ENCODE data around the gene CCDC69. TPM values are rescaled to one million over a fixed set of nuclear protein-coding genes. Genes with fewer than 3 reads are reported as not detected.

CCDC69 gene
- total and polyA plus RNA-seq, 4 donors: 15.4 to 73.6 (median 61.9) TPM

DNA sequence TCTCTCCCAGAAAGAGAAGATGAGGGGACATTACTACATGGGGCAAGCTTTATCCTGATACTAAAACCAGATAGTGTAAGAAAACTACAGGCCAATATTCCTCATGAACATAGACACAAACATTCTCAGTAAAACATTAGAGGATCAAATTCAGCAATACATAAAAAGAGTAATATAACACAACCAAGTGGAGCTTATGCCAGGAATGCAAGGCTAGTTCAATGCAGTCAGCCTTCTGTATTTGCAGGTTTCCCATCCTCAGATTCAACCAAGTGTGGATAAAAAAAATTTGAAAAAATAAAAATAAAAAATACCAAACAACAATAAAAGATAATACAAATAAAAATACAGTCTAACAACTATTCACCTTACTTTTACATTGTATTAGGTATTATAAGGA is 31.3 kb downstream of the CCDC69 start:
- DNase-seq: no peak
- H3K27me3 ChIP-seq (ENCODE audit: control insufficient read depth in 3 of 3, insufficient read depth in 3 of 3, low read length in 2 of 3): no peaks in the 10 kb centered on the region
- TF ChIP-seq, protein P1, sequence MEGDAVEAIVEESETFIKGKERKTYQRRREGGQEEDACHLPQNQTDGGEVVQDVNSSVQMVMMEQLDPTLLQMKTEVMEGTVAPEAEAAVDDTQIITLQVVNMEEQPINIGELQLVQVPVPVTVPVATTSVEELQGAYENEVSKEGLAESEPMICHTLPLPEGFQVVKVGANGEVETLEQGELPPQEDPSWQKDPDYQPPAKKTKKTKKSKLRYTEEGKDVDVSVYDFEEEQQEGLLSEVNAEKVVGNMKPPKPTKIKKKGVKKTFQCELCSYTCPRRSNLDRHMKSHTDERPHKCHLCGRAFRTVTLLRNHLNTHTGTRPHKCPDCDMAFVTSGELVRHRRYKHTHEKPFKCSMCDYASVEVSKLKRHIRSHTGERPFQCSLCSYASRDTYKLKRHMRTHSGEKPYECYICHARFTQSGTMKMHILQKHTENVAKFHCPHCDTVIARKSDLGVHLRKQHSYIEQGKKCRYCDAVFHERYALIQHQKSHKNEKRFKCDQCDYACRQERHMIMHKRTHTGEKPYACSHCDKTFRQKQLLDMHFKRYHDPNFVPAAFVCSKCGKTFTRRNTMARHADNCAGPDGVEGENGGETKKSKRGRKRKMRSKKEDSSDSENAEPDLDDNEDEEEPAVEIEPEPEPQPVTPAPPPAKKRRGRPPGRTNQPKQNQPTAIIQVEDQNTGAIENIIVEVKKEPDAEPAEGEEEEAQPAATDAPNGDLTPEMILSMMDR (IDR thresholded peaks at IDR 0.05; ENCODE audit: control extremely low read depth, extremely low read depth): no peak
- H3K36me3 ChIP-seq (ENCODE audit: control insufficient read depth in 4 of 4, insufficient read depth in 4 of 4, low read length in 4 of 4): peaks cover 0 to 3% (median 0%) of the 10 kb centered on the region in 4 donors
- H3K27ac ChIP-seq (ENCODE audit: low read depth in 1 of 2, low read length in 1 of 2): no peak overlapping the region
- ATAC-seq (ENCODE audit: insufficient read depth, low FRiP score): no peak
- H3K9ac ChIP-seq (ENCODE audit: insufficient read depth in 1 of 2, low read length in 2 of 2): no peak overlapping the region
- H3K9me3 ChIP-seq (ENCODE audit: control insufficient read depth in 4 of 4, insufficient read depth in 3 of 4, low read length in 3 of 4): no peaks in the 10 kb centered on the region
- H3K4me3 ChIP-seq: no peak overlapping the region
- H3K4me1 ChIP-seq (ENCODE audit: control insufficient read depth in 5 of 5, insufficient read depth in 5 of 5, low read length in 5 of 5): peaks cover 0 to 1% (median 0%) of the 10 kb centered on the region in 5 donors

DNA sequence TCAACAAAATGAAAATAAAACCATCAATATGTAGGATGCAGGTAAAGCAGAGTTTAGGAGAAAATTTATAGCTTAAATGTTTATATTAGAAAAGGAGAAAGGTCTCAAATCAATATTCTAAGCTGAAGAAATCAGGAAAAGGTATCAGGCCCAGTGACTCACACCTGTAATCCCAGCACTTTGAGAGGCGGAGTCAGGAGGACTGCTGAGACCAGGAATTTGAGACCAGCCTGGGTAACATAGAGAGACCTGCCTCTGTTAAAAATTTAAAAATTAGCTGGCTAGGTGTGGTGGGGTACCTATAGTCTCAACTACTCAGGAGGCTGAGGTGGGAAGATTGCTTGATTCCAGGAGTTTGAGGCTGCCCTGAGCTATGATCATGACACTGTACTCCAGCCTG is 32.2 kb downstream of the CCDC69 start:
- no peaks in the 10 kb centered on the region for H3K4me1 ChIP-seq (ENCODE audit: control insufficient read depth in 5 of 5, insufficient read depth in 5 of 5, low read length in 5 of 5)
- no peak overlapping the region for H3K4me3 ChIP-seq
- DNase-seq (no peak), ATAC-seq (ENCODE audit: insufficient read depth, low FRiP score) (no peak)
- H3K9ac ChIP-seq (ENCODE audit: insufficient read depth in 1 of 2, low read length in 2 of 2): no peak overlapping the region
- no peaks in the 10 kb centered on the region for H3K27me3 ChIP-seq (ENCODE audit: control insufficient read depth in 3 of 3, insufficient read depth in 3 of 3, low read length in 2 of 3)
- H3K27ac ChIP-seq (ENCODE audit: low read depth in 1 of 2, low read length in 1 of 2): no peak overlapping the region
- peaks cover 0 to 7% (median 0%) of the 10 kb centered on the region in 4 donors for H3K36me3 ChIP-seq (ENCODE audit: control insufficient read depth in 4 of 4, insufficient read depth in 4 of 4, low read length in 4 of 4)
- 99 to 100% methylated on average over 1 of the region's 1 CpG for WGBS, 2 donors
- no peaks in the 10 kb centered on the region for H3K9me3 ChIP-seq (ENCODE audit: control insufficient read depth in 4 of 4, insufficient read depth in 3 of 4, low read length in 3 of 4)
- TF ChIP-seq, protein P1 (IDR thresholded peaks at IDR 0.05; ENCODE audit: control extremely low read depth, extremely low read depth): no peak

DNA sequence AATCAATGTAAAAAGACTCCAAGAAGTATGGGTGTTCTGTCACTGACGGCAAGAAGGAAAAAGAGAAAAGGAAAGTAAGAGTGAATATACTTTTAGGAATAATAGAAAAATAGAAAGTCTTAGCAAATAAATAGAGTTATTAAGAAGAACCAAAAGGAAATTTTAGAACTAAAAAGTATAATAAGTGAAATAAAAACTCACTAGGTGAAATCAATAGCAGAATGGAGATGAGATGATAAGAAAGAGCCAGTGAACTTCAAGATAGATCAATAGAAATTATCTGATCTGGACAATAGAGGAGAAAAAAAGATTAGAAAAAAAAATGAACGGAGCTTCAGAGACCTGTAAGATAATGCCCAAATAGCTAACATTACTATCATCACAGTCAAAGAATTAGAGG is 34.7 kb downstream of the CCDC69 start:
- TF ChIP-seq, protein P1 (IDR thresholded peaks at IDR 0.05; ENCODE audit: control extremely low read depth, extremely low read depth): no peak
- Histone ChIP-seq H3K36me3 (ENCODE audit: control insufficient read depth in 4 of 4, insufficient read depth in 4 of 4, low read length in 4 of 4) (peaks cover 0 to 12% (median 5%) of the 10 kb centered on the region in 4 donors), H3K9me3 (ENCODE audit: control insufficient read depth in 4 of 4, insufficient read depth in 3 of 4, low read length in 3 of 4) (no peaks in the 10 kb centered on the region), H3K27ac (ENCODE audit: low read depth in 1 of 2, low read length in 1 of 2) (no peak overlapping the region), H3K9ac (ENCODE audit: insufficient read depth in 1 of 2, low read length in 2 of 2) (no peak overlapping the region), H3K4me3 (no peak overlapping the region), H3K27me3 (ENCODE audit: control insufficient read depth in 3 of 3, insufficient read depth in 3 of 3, low read length in 2 of 3) (no peaks in the 10 kb centered on the region), H3K4me1 (ENCODE audit: control insufficient read depth in 5 of 5, insufficient read depth in 5 of 5, low read length in 5 of 5) (peaks cover 0 to 2% (median 0%) of the 10 kb centered on the region in 5 donors)
- DNase-seq (no peak), ATAC-seq (ENCODE audit: insufficient read depth, low FRiP score) (no peak)
- WGBS, 2 donors: 93 to 95% methylated on average over 2 of the region's 2 CpGs

DNA sequence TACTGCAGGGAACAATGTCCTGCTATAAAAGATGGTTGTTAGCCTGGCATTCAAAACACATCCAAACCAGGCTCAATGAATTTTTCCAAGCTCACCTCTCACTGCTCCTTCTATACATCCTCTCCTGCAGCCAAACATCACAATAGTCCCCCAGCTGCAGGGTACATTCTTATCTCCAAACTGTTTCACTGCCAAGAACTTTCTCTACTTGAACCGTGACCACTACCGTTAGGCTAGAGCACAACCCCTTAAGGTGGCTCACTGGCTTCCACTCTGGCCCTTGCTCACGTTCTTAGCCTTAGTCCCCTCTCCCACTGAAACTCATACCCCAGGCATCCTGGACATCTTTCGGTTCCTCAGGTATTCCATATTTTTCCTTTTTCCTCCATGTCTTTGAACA is 37.4 kb downstream of the CCDC69 start:
- Histone ChIP-seq H3K4me1 (ENCODE audit: control insufficient read depth in 5 of 5, insufficient read depth in 5 of 5, low read length in 5 of 5) (peaks cover 0 to 6% (median 0%) of the 10 kb centered on the region in 5 donors), H3K9ac (ENCODE audit: insufficient read depth in 1 of 2, low read length in 2 of 2) (no peak overlapping the region), H3K4me3 (no peak overlapping the region), H3K9me3 (ENCODE audit: control insufficient read depth in 4 of 4, insufficient read depth in 3 of 4, low read length in 3 of 4) (no peaks in the 10 kb centered on the region), H3K27me3 (ENCODE audit: control insufficient read depth in 3 of 3, insufficient read depth in 3 of 3, low read length in 2 of 3) (no peaks in the 10 kb centered on the region), H3K27ac (ENCODE audit: low read depth in 1 of 2, low read length in 1 of 2) (no peak overlapping the region), H3K36me3 (ENCODE audit: control insufficient read depth in 4 of 4, insufficient read depth in 4 of 4, low read length in 4 of 4) (peaks cover 0 to 27% (median 5%) of the 10 kb centered on the region in 4 donors)
- TF ChIP-seq, protein P1 (IDR thresholded peaks at IDR 0.05; ENCODE audit: control extremely low read depth, extremely low read depth): no peak
- no peak for DNase-seq
- ATAC-seq (ENCODE audit: insufficient read depth, low FRiP score): no peak
- WGBS, 2 donors: 87 to 93% methylated on average over 4 of the region's 4 CpGs

All from lung (tissue), 12 donors.